Measurements from ENCODE around the gene C10orf71. TPM values are rescaled to one million over a fixed set of nuclear protein-coding genes. Genes with fewer than 3 reads are reported as not detected.

C10orf71 gene
- total RNA-seq, 1 experiment from 2014 or later = not detected

GRCh38 chr10:49264177-49264677 is 34.7 kb upstream of the C10orf71 start:
- intact Hi-C loops (cut with micrococcal nuclease; ENCODE audit: unreplicated experiment) = no loop called here
- no peak for TF ChIP-seq CTCF (IDR thresholded peaks at IDR 0.05; ENCODE audit: unreplicated experiment)
- BruUV-seq (replicated peaks) = no TSS peak
- no peaks in the 10 kb centered on the region for H3K4me1 Mint-ChIP-seq (ENCODE audit: low read depth, unreplicated experiment)
- no peak for DNase-seq
- H3K27ac Mint-ChIP-seq (ENCODE audit: unreplicated experiment) = no peak overlapping the region
- H3K36me3 Mint-ChIP-seq (ENCODE audit: insufficient read depth, unreplicated experiment) = no peaks in the 10 kb centered on the region
- H3K9me3 Mint-ChIP-seq (ENCODE audit: low read depth, unreplicated experiment) = peaks cover 9% of the 10 kb centered on the region
- H3K4me3 Mint-ChIP-seq (ENCODE audit: low read depth, unreplicated experiment) = no peak overlapping the region
- peaks cover 66% of the 10 kb centered on the region for H3K27me3 Mint-ChIP-seq (ENCODE audit: unreplicated experiment)
- CTCF ChIA-PET = no interaction called here

GRCh38 chr10:49265885-49266284 is 33.1 kb upstream of the C10orf71 start:
- H3K4me1 Mint-ChIP-seq (ENCODE audit: low read depth, unreplicated experiment) = no peaks in the 10 kb centered on the region
- H3K36me3 Mint-ChIP-seq (ENCODE audit: insufficient read depth, unreplicated experiment) = no peaks in the 10 kb centered on the region
- H3K27me3 Mint-ChIP-seq (ENCODE audit: unreplicated experiment) = peaks cover 68% of the 10 kb centered on the region
- no peak for DNase-seq
- no peak overlapping the region for H3K4me3 Mint-ChIP-seq (ENCODE audit: low read depth, unreplicated experiment)
- no peak overlapping the region for H3K27ac Mint-ChIP-seq (ENCODE audit: unreplicated experiment)
- BruUV-seq (replicated peaks) = no TSS peak
- H3K9me3 Mint-ChIP-seq (ENCODE audit: low read depth, unreplicated experiment) = peaks cover 9% of the 10 kb centered on the region
- CTCF ChIA-PET = no interaction called here
- no peak for TF ChIP-seq CTCF (IDR thresholded peaks at IDR 0.05; ENCODE audit: unreplicated experiment)
- intact Hi-C loops (cut with micrococcal nuclease; ENCODE audit: unreplicated experiment) = no loop called here

GRCh38 chr10:49268185-49268584 is 30.8 kb upstream of the C10orf71 start:
- no peak overlapping the region for H3K4me3 Mint-ChIP-seq (ENCODE audit: low read depth, unreplicated experiment)
- H3K4me1 Mint-ChIP-seq (ENCODE audit: low read depth, unreplicated experiment) = no peaks in the 10 kb centered on the region
- no peak overlapping the region for H3K27ac Mint-ChIP-seq (ENCODE audit: unreplicated experiment)
- H3K36me3 Mint-ChIP-seq (ENCODE audit: insufficient read depth, unreplicated experiment) = no peaks in the 10 kb centered on the region
- CTCF ChIA-PET = no interaction called here
- H3K27me3 Mint-ChIP-seq (ENCODE audit: unreplicated experiment) = peaks cover 73% of the 10 kb centered on the region
- no TSS peak for BruUV-seq (replicated peaks)
- no peak for DNase-seq
- H3K9me3 Mint-ChIP-seq (ENCODE audit: low read depth, unreplicated experiment) = peaks cover 9% of the 10 kb centered on the region
- intact Hi-C loops (cut with micrococcal nuclease; ENCODE audit: unreplicated experiment) = no loop called here
- no peak for TF ChIP-seq CTCF (IDR thresholded peaks at IDR 0.05; ENCODE audit: unreplicated experiment)

- Mint-ChIP-seq H3K4me3 (ENCODE audit: low read depth, unreplicated experiment) (no peak overlapping the region), H3K4me1 (ENCODE audit: low read depth, unreplicated experiment) (no peaks in the 10 kb centered on the region), H3K9me3 (ENCODE audit: low read depth, unreplicated experiment) (peaks cover 9% of the 10 kb centered on the region), H3K27me3 (ENCODE audit: unreplicated experiment) (peaks cover 73% of the 10 kb centered on the region), H3K27ac (ENCODE audit: unreplicated experiment) (no peak overlapping the region), H3K36me3 (ENCODE audit: insufficient read depth, unreplicated experiment) (no peaks in the 10 kb centered on the region)
- TF ChIP-seq CTCF (IDR thresholded peaks at IDR 0.05; ENCODE audit: unreplicated experiment) = no peak
- CTCF ChIA-PET = no interaction called here
- BruUV-seq (replicated peaks) = no TSS peak
- no peak for DNase-seq
- intact Hi-C loops (cut with micrococcal nuclease; ENCODE audit: unreplicated experiment) = no loop called here
Measured at GRCh38 chr10:49269523-49269922, 29.4 kb upstream of the C10orf71 start.
